GM18517 (cell line): ENCODE results near the gene MPZL3.
"Not testable (repeated sequence)": the region's sequence is repeated elsewhere in the genome, so short reads cannot be mapped to it uniquely, and the experiment has no call there.

Source experiments
- ATAC-seq: cut with Tn5 transposase; IDR thresholded peaks from one replicate; pipeline ENCODE4 v1.9.1; 2021; ENCODE audit warnings: mild to moderate bottlenecking, moderate library complexity; ENCODE audit not compliant: unreplicated experiment

MPZL3 gene

DNA sequence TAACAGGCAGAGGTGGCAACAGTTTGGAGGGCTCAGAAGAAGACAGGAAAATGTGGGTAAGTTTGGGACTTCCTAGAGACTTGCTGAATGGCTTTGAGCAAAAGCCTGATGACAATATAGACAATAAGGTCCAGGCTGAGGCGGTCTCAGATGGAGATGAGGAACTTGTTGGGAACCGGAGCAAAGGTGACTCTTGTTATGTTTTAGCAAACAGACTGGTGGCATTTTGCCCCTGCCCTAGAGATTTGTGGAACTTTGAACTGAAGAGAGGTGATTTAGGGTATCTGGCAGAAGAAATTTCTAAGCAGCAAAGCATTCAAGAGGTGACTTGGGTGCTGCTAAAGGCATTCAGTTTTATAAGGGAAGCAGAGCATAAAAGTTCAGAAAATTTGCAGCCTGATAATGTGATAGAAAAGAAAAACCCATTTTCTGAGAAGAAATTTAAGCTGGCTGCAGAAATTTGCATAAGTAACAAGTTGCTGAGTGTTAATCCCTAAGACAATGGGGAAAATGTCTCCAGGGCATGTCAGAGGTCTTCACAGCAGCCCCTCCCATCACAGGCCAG lies 61.1 kb downstream of the MPZL3 start:
- ATAC-seq: not testable (repeated sequence)

GRCh38 chr11:118186346-118187107 lies 65.6 kb downstream of the MPZL3 start:
- no peak for ATAC-seq

DNA sequence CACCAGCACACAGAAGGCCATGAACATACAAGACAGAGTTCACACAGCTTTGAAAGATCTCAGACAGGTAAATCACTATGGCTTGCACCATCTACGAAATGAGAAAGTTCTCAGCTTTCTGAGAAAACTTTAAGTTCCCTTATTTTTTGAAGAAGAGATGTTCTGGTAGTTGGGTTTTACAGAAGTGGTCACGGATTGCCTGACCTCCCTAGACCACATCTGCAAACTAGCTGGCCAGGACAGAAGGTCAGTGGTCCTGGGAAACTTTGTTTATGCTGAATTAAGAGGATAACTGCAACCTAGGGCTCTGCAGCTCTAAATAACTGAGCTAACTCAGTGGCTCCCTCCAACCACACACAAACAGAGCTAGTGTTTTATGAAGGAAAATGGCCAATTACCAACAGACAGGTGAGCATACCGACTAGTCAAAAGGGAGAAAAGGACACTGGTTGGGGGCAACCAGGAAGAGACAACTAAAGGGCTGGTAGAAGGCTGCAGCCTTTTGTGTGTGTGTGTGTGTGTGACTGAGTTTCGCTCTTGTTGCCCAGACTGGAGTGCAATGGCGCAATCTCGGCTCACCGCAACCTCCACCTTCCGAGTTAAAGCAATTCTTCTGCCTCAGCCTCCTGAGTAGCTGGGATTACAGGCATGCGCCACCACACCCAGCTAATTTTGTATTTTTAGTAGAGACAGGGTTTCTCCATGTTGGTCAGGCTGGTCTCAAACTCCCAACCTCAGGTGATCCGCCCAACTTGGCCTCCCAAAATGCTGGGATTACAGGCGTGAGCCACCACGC lies 67.2 kb downstream of the MPZL3 start:
- ATAC-seq: no peak

DNA sequence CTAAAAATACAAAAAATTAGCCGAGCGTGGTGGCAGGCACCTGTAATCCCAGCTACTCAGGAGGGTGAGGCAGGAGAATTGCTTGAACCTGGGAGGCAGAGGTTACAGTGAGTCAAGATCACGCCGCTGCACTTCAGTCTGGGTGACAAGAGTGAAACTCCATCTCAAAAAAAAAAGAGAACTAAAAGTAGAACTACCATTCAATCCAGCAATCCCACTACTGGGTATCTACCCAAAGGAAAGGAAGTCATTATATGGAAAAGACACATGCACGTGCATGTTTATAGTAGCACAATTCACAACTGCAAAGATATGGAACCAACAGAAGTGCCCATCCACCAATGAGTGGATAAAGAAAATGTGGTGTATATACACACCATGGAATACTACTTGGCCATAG lies 68.5 kb downstream of the MPZL3 start:
- ATAC-seq: not testable (repeated sequence)

DNA sequence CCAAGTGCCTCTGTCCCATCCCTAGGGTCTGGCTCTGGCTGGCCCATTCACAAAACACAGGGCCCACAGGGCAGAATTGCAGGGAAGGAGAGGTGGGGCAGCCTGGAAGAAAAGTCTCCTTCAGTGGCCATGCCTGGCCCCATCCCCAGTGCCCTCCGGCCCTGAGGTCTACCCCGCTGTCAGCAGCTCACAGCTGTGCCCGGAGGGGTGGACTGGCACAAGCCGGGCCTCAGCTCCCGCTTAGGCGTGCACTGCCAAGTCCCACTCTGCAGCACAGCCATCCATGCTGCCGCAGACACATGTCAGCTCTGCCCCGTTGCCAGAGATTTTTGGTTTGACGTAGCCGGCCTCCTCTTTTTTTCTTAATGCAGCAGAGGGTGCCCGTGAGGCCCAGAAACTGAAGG lies 71.9 kb downstream of the MPZL3 start:
- no peak for ATAC-seq

DNA sequence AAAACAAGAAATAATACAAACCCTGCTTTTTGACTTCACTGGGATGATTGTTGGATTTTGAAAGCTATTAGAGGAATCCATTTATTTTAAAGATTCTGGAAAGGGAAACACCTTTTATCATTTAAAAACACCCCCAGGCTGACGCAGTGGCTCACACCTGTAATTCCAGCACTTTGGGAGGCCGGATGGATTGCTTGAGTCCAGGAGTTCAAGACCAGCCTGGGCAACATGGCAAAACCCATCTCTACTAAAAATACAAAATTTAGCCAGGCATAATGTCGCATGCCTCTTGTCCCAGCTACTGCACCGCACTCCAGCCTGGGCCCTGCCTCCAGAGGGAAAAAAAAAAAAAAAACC lies 75.4 kb downstream of the MPZL3 start:
- no peak for ATAC-seq
